Neural cell (in vitro differentiated cells): ENCODE measurements around the gene COX14. TPM values are rescaled to one million over a fixed set of nuclear protein-coding genes. Genes with fewer than 3 reads are reported as not detected.

Experiments
- H2AFZ ChIP-seq: fragments of 200-600, 300-800 bp; sonication (generic), shearing (Covaris generic); 2 replicates; pipeline ENCODE4 v1.6.0; 2014; ENCODE audit warnings: low read depth, mild to moderate bottlenecking, antibody characterized with exemption, low read length, moderate library complexity
- H3F3A ChIP-seq: fragments of 200-600 bp; shearing (Covaris generic); 2 replicates; pipeline ENCODE4 v1.6.1; 2016; ENCODE audit warnings: mild to moderate bottlenecking, moderate library complexity, mixed read lengths, antibody characterized with exemption, low read length; ENCODE audit not compliant: insufficient read depth, poor library complexity, severe bottlenecking
- H3K27ac ChIP-seq: fragments of 200-600, 300-800 bp; sonication (generic), shearing (Covaris generic); 2 replicates; pipeline ENCODE4 v1.5.1; 2014; ENCODE audit warnings: mild to moderate bottlenecking, low read length, moderate library complexity
- H3K27me3 ChIP-seq: fragments of 300-800, 200-600 bp; sonication (generic), shearing (Covaris generic); 2 replicates; pipeline ENCODE4 v1.6.0; 2014; ENCODE audit warnings: mild to moderate bottlenecking, low read depth, low read length, moderate library complexity; ENCODE audit not compliant: insufficient read depth
- H3K36me3 ChIP-seq: fragments of 300-800, 200-600 bp; sonication (generic), shearing (Covaris generic); 2 replicates; pipeline ENCODE4 v1.5.1; 2014; ENCODE audit warnings: mild to moderate bottlenecking, antibody characterized with exemption, low read length, moderate library complexity; ENCODE audit not compliant: insufficient read depth
- H3K4me2 ChIP-seq: fragments of 300-800, 200-600 bp; sonication (generic), shearing (Covaris generic); 2 replicates; pipeline ENCODE4 v1.6.0; 2014; ENCODE audit warnings: mild to moderate bottlenecking, low read length
- H3K4me3 ChIP-seq: fragments of 300-800, 200-600 bp; sonication (generic), shearing (Covaris generic); 2 replicates; pipeline ENCODE4 v1.5.1; 2014; ENCODE audit warnings: mild to moderate bottlenecking, low read length, moderate library complexity
- H3K79me2 ChIP-seq: fragments of 200-600 bp; shearing (Covaris generic); replicated peaks from 2 replicates; pipeline ENCODE4 v1.6.0; 2014; ENCODE audit warnings: mild to moderate bottlenecking, low read length, moderate library complexity; ENCODE audit not compliant: insufficient read depth
- H3K9ac ChIP-seq: fragments of 300-800, 200-600 bp; sonication (generic), shearing (Covaris generic); 2 replicates; pipeline ENCODE4 v1.6.1; 2016; ENCODE audit warnings: mild to moderate bottlenecking, low read length, mixed read lengths
- H3K9me2 ChIP-seq: fragments of 200-600 bp; shearing (Covaris generic); 2 replicates; pipeline ENCODE4 v1.6.1; 2016; ENCODE audit warnings: mild to moderate bottlenecking, low read length, mixed read lengths; ENCODE audit not compliant: insufficient read depth
- H3K9me3 ChIP-seq: fragments of 200-600, 300-800 bp; sonication (generic), shearing (Covaris generic); 2 replicates; pipeline ENCODE4 v1.6.1; 2016; ENCODE audit warnings: mild to moderate bottlenecking, mixed run types, low read length, moderate library complexity, mixed read lengths
- H4K20me1 ChIP-seq: fragments of 200-600 bp; shearing (Covaris generic); 2 replicates; pipeline ENCODE4 v1.6.1; 2016; ENCODE audit warnings: mild to moderate bottlenecking, mixed run types; ENCODE audit not compliant: insufficient read depth
- EP300 ChIP-seq: fragments of 450-650 bp; conservative IDR thresholded peaks from 2 replicates; pipeline ENCODE4 v1.6.1; 2014; ENCODE audit warnings: antibody characterized with exemption, mild to moderate bottlenecking, moderate library complexity; ENCODE audit not compliant: poor library complexity, severe bottlenecking
- EZH2 ChIP-seq: fragments of 200-600, 300-800 bp; shearing (Covaris generic), sonication (generic); IDR thresholded peaks from 2 replicates; pipeline ENCODE4 v1.6.1; 2014; ENCODE audit warnings: antibody characterized with exemption, low read length, borderline replicate concordance, mild to moderate bottlenecking; ENCODE audit not compliant: insufficient read depth, poor library complexity, severe bottlenecking
- MXI1 ChIP-seq: fragments of 450-650 bp; conservative IDR thresholded peaks from 2 replicates; pipeline ENCODE4 v1.6.1; 2014; ENCODE audit warnings: antibody characterized with exemption, mild to moderate bottlenecking; ENCODE audit not compliant: poor library complexity, severe bottlenecking
- POLR2AphosphoS5 ChIP-seq: IDR thresholded peaks from 2 replicates; pipeline ENCODE4 v1.6.1; 2012
- RAD21 ChIP-seq: fragments of 450-650 bp; conservative IDR thresholded peaks from 2 replicates; pipeline ENCODE4 v1.6.1; 2014; ENCODE audit warnings: antibody characterized with exemption, mild to moderate bottlenecking, moderate library complexity
- SMC3 ChIP-seq: fragments of 450-650 bp; conservative IDR thresholded peaks from 2 replicates; pipeline ENCODE4 v1.6.1; 2014; ENCODE audit warnings: antibody characterized with exemption, mild to moderate bottlenecking, moderate library complexity; ENCODE audit not compliant: poor library complexity
- TAF1 ChIP-seq: IDR thresholded peaks from 2 replicates; pipeline ENCODE4 v1.6.1; 2012; ENCODE audit warnings: low read depth
- polyA plus RNA-seq: library from polyadenylated mRNA; depleted of rRNA; stranded (reverse); fragments of >200 nt; gene quantifications from 2 replicates; pipeline ENCODE4 v1.2.3, GENCODE V29; 2014
- TF ChIP-seq, protein P1 (sequence below): IDR thresholded peaks from 2 replicates; pipeline ENCODE4 v1.6.1; 2012; ENCODE audit warnings: borderline replicate concordance
- TF ChIP-seq, protein P2 (sequence below): fragments of 450-650 bp; IDR thresholded peaks from 2 replicates; pipeline ENCODE4 v1.5.1; 2014; ENCODE audit warnings: antibody characterized with exemption, mild to moderate bottlenecking, moderate library complexity; ENCODE audit not compliant: poor library complexity, severe bottlenecking

The COX14 gene
- polyA plus RNA-seq, 1 donor from 2014 or later: 79.3 TPM

GRCh38 chr12:50107416-50108268 lies 4.4 kb upstream of the COX14 start:
- no peaks in the 10 kb centered on the region for H3K9me2 ChIP-seq
- no peak overlapping the region for H3K4me3 ChIP-seq
- no peak overlapping the region for H3K27ac ChIP-seq
- H4K20me1 ChIP-seq: no peaks in the 10 kb centered on the region
- H3K79me2 ChIP-seq: no peaks in the 10 kb centered on the region
- no peak overlapping the region for H3K4me2 ChIP-seq
- H3K9ac ChIP-seq: no peak overlapping the region
- TF ChIP-seq MXI1: no peak
- TF ChIP-seq EZH2: no peak
- no peak for TF ChIP-seq EP300
- TF ChIP-seq, protein P1, sequence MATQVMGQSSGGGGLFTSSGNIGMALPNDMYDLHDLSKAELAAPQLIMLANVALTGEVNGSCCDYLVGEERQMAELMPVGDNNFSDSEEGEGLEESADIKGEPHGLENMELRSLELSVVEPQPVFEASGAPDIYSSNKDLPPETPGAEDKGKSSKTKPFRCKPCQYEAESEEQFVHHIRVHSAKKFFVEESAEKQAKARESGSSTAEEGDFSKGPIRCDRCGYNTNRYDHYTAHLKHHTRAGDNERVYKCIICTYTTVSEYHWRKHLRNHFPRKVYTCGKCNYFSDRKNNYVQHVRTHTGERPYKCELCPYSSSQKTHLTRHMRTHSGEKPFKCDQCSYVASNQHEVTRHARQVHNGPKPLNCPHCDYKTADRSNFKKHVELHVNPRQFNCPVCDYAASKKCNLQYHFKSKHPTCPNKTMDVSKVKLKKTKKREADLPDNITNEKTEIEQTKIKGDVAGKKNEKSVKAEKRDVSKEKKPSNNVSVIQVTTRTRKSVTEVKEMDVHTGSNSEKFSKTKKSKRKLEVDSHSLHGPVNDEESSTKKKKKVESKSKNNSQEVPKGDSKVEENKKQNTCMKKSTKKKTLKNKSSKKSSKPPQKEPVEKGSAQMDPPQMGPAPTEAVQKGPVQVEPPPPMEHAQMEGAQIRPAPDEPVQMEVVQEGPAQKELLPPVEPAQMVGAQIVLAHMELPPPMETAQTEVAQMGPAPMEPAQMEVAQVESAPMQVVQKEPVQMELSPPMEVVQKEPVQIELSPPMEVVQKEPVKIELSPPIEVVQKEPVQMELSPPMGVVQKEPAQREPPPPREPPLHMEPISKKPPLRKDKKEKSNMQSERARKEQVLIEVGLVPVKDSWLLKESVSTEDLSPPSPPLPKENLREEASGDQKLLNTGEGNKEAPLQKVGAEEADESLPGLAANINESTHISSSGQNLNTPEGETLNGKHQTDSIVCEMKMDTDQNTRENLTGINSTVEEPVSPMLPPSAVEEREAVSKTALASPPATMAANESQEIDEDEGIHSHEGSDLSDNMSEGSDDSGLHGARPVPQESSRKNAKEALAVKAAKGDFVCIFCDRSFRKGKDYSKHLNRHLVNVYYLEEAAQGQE: no peak
- TF ChIP-seq POLR2AphosphoS5: no peak
- TF ChIP-seq RAD21: no peak
- no peak for TF ChIP-seq SMC3
- no peak for TF ChIP-seq TAF1
- TF ChIP-seq, protein P2, sequence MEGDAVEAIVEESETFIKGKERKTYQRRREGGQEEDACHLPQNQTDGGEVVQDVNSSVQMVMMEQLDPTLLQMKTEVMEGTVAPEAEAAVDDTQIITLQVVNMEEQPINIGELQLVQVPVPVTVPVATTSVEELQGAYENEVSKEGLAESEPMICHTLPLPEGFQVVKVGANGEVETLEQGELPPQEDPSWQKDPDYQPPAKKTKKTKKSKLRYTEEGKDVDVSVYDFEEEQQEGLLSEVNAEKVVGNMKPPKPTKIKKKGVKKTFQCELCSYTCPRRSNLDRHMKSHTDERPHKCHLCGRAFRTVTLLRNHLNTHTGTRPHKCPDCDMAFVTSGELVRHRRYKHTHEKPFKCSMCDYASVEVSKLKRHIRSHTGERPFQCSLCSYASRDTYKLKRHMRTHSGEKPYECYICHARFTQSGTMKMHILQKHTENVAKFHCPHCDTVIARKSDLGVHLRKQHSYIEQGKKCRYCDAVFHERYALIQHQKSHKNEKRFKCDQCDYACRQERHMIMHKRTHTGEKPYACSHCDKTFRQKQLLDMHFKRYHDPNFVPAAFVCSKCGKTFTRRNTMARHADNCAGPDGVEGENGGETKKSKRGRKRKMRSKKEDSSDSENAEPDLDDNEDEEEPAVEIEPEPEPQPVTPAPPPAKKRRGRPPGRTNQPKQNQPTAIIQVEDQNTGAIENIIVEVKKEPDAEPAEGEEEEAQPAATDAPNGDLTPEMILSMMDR: no peak
- no peaks in the 10 kb centered on the region for H3K27me3 ChIP-seq
- no peaks in the 10 kb centered on the region for H3K36me3 ChIP-seq
- H3K9me3 ChIP-seq: no peaks in the 10 kb centered on the region
- no peaks in the 10 kb centered on the region for H3F3A ChIP-seq
- no peak overlapping the region for H2AFZ ChIP-seq

DNA sequence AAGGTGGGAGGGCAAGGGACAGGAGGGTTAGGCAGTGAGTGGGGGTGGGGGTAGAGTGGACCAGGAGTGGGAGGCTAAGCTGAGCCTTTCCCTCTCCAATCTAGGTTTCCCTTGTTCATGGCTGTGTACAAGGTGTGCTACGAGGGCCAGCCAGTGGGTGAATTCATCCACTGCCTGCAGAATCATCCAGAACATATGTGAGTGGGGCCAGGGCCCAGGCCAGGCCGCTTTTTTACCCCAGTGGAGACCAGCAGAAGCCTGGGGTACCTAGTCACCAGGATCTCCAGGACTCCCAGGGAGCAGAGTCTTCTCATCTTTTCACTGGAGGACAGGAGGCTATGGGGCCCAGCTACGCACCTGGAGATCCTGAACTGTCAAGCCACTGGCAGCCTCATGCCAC lies 2.7 kb upstream of the COX14 start:
- Histone ChIP-seq H3F3A (no peaks in the 10 kb centered on the region), H2AFZ (no peak overlapping the region), H4K20me1 (no peaks in the 10 kb centered on the region), H3K36me3 (no peaks in the 10 kb centered on the region), H3K4me2 (no peak overlapping the region), H3K27me3 (no peaks in the 10 kb centered on the region), H3K4me3 (no peak overlapping the region), H3K9me2 (no peaks in the 10 kb centered on the region), H3K9ac (no peak overlapping the region), H3K9me3 (no peaks in the 10 kb centered on the region), H3K79me2 (peaks cover 1% of the 10 kb centered on the region), H3K27ac (no peak overlapping the region)
- TF ChIP-seq TAF1 (no peak), MXI1 (no peak)
- TF ChIP-seq, protein P2: no peak
